GM23338 (cell line): ENCODE data around the gene RUNX1. TPM values are rescaled to one million over a fixed set of nuclear protein-coding genes. Genes with fewer than 3 reads are reported as not detected.

ENCODE experiments used
- ATAC-seq: fragments of 200-7000 bp; cut with Tn5 transposase; 3 replicates; pipeline ENCODE4 v1.9.1; 2020
- DNase-seq: peaks from one replicate; pipeline ENCODE4 v3.0.0-alpha.2; 2015; ENCODE audit warnings: low spot score
- H2AFZ ChIP-seq: fragments of 200-600 bp; sonication (generic); 2 replicates; pipeline ENCODE4 v1.8.0; 2016; ENCODE audit warnings: antibody characterized with exemption, mild to moderate bottlenecking, moderate library complexity
- H3F3A ChIP-seq: fragments of 200-600 bp; sonication (generic); replicated peaks from 2 replicates; pipeline ENCODE4 v1.8.0; 2017; ENCODE audit warnings: antibody characterized with exemption, mixed run types, low read depth
- H3K27ac ChIP-seq: fragments of 200-600 bp; sonication (generic); 2 replicates; pipeline ENCODE4 v1.6.1; 2016; ENCODE audit warnings: low read depth
- H3K27me3 ChIP-seq: fragments of 200-600 bp; sonication (generic); 2 replicates; pipeline ENCODE4 v1.8.0; 2016; ENCODE audit warnings: mild to moderate bottlenecking, mixed run types, moderate library complexity; ENCODE audit not compliant: insufficient read depth
- H3K36me3 ChIP-seq: fragments of 200-600 bp; sonication (generic); 2 replicates; pipeline ENCODE4 v1.8.0; 2016; ENCODE audit warnings: mild to moderate bottlenecking; ENCODE audit not compliant: insufficient read depth
- H3K4me1 ChIP-seq: fragments of 200-600 bp; sonication (generic); 2 replicates; pipeline ENCODE4 v1.8.0; 2016; ENCODE audit warnings: mild to moderate bottlenecking, moderate library complexity; ENCODE audit not compliant: insufficient read depth
- H3K4me2 ChIP-seq: fragments of 200-600 bp; sonication (generic); 2 replicates; pipeline ENCODE4 v1.7.1; 2017; ENCODE audit warnings: mixed run types
- H3K4me3 ChIP-seq: fragments of 200-600 bp; sonication (generic); 2 replicates; pipeline ENCODE4 v1.6.1; 2016; ENCODE audit warnings: mixed run types
- H3K79me2 ChIP-seq: fragments of 200-600 bp; sonication (generic); replicated peaks from 2 replicates; pipeline ENCODE4 v1.8.0; 2017; ENCODE audit warnings: mild to moderate bottlenecking; ENCODE audit not compliant: insufficient read depth
- H3K9me2 ChIP-seq: fragments of 200-600 bp; sonication (generic); 2 replicates; pipeline ENCODE4 v1.8.0; 2017; ENCODE audit not compliant: insufficient read depth
- H4K20me1 ChIP-seq: fragments of 200-600 bp; sonication (generic); replicated peaks from 2 replicates; pipeline ENCODE4 v1.8.0; 2017; ENCODE audit warnings: mild to moderate bottlenecking; ENCODE audit not compliant: insufficient read depth
- H3K27ac Mint-ChIP-seq: 2 replicates; pipeline ENCODE4 v1.8.0; 2020; ENCODE audit warnings: inconsistent platforms, mild to moderate bottlenecking, moderate library complexity, mixed read lengths
- H3K27me3 Mint-ChIP-seq: 3 replicates; pipeline ENCODE4 v1.8.0; 2022; ENCODE audit warnings: low read depth, mild to moderate bottlenecking, moderate library complexity, mixed read lengths, inconsistent platforms; ENCODE audit not compliant: insufficient read depth, poor library complexity
- H3K36me3 Mint-ChIP-seq: 3 replicates; pipeline ENCODE4 v1.8.0; 2021; ENCODE audit warnings: low read depth, mild to moderate bottlenecking, inconsistent platforms, moderate library complexity, mixed read lengths
- H3K4me1 Mint-ChIP-seq: 3 replicates; pipeline ENCODE4 v1.8.0; 2020; ENCODE audit warnings: mild to moderate bottlenecking, inconsistent platforms, mixed read lengths
- H3K4me3 Mint-ChIP-seq: 3 replicates; pipeline ENCODE4 v1.8.0; 2021; ENCODE audit warnings: moderate library complexity, mild to moderate bottlenecking, inconsistent platforms, mixed read lengths
- H3K9me3 Mint-ChIP-seq: 3 replicates; pipeline ENCODE4 v1.8.0; 2020; ENCODE audit warnings: moderate library complexity, mild to moderate bottlenecking, inconsistent platforms, mixed read lengths
- CREB1 ChIP-seq: fragments of 250-450 bp; sonication (Bioruptor Pico); IDR thresholded peaks from 2 replicates; pipeline ENCODE4 v1.5.0; 2020; ENCODE audit warnings: low read depth, mild to moderate bottlenecking, moderate library complexity
- EZH2 ChIP-seq: fragments of 200-600 bp; sonication (generic); IDR thresholded peaks from one replicate; pipeline ENCODE4 v1.8.0; 2017; ENCODE audit warnings: antibody characterized with exemption, mild to moderate bottlenecking, low read depth; ENCODE audit not compliant: unreplicated experiment
- EZH2phosphoT487 ChIP-seq: fragments of 200-600 bp; sonication (generic); IDR thresholded peaks from one replicate; pipeline ENCODE4 v1.8.1; 2018; ENCODE audit warnings: antibody characterized with exemption; ENCODE audit not compliant: unreplicated experiment
- JUNB ChIP-seq: IDR thresholded peaks from one replicate; pipeline ENCODE4 v1.6.1; 2016; ENCODE audit warnings: antibody characterized with exemption; ENCODE audit not compliant: unreplicated experiment
- NANOG ChIP-seq: IDR thresholded peaks from 2 replicates; pipeline ENCODE4 v1.6.1; 2016; ENCODE audit warnings: antibody characterized with exemption, borderline replicate concordance
- STAT1 ChIP-seq: IDR thresholded peaks from one replicate; pipeline ENCODE4 v1.6.1; 2016; ENCODE audit warnings: antibody characterized with exemption; ENCODE audit not compliant: unreplicated experiment
- ZNF114 ChIP-seq: fragments of 250-450 bp; sonication (Bioruptor Pico); IDR thresholded peaks from 2 replicates; pipeline ENCODE4 v1.5.0; 2020; ENCODE audit warnings: mild to moderate bottlenecking, moderate library complexity
- ZNF331 ChIP-seq: fragments of 250-450 bp; sonication (Bioruptor Pico); IDR thresholded peaks from 2 replicates; pipeline ENCODE4 v1.5.0; 2020; ENCODE audit warnings: low read depth, mild to moderate bottlenecking, moderate library complexity
- polyA plus RNA-seq: library from polyadenylated mRNA; unstranded; fragments of >200 nt; fragmentation: Nextera tagmentation; extraction: Ambion mirVana; gene quantifications from 2 replicates; pipeline ENCODE4 v1.2.1, GENCODE V29; 2016
- total RNA-seq: library from RNA; depleted of rRNA; stranded (reverse); fragments of >200 nt; shearing (Covaris generic); gene quantifications from 2 replicates; pipeline ENCODE4 v1.2.3, GENCODE V29; 2014
- TF ChIP-seq, protein P1 (sequence below): fragments of 250-450 bp; sonication (Bioruptor Pico); IDR thresholded peaks from 2 replicates; pipeline ENCODE4 v1.5.0; 2020; ENCODE audit warnings: mild to moderate bottlenecking, moderate library complexity
- TF ChIP-seq, protein P2 (sequence below): IDR thresholded peaks from one replicate; pipeline ENCODE4 v1.6.1; 2018; ENCODE audit warnings: antibody characterized with exemption; ENCODE audit not compliant: unreplicated experiment
- TF ChIP-seq, protein P3 (sequence below): IDR thresholded peaks from 2 replicates; pipeline ENCODE4 v1.6.1; 2016; ENCODE audit warnings: antibody characterized with exemption

Gene RUNX1
- total and polyA plus RNA-seq, 2 experiments from 2014 or later = 0.29 to 1.1 TPM

DNA sequence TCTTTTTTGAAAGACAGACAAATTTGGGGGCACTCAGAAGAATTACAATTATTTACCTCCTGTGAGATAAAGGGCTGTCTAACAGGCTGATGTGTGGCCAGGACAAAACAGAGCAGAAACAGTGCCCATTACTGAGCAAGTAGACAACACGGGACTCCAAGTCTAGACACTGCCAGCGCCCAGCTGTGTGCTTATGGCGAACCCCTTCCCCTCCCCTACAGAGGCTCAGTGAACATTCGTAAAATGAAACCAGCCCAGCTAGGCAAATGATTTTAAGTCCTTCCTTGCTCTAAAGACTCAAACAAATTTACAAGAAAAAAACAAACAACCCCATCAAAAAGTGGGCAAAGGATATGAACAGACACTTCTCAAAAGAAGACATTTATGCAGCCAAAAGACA lies 91.1 kb downstream of the RUNX1 start:
- H3K36me3 Mint-ChIP-seq = no peaks in the 10 kb centered on the region
- TF ChIP-seq CREB1 (CRISPR knock-in tag) (no peak), EZH2 (no peak), STAT1 (no peak), ZNF114 (no peak), JUNB (no peak), EZH2phosphoT487 (no peak), NANOG (no peak), ZNF331 (CRISPR knock-in tag) (no peak)
- TF ChIP-seq, protein P1, sequence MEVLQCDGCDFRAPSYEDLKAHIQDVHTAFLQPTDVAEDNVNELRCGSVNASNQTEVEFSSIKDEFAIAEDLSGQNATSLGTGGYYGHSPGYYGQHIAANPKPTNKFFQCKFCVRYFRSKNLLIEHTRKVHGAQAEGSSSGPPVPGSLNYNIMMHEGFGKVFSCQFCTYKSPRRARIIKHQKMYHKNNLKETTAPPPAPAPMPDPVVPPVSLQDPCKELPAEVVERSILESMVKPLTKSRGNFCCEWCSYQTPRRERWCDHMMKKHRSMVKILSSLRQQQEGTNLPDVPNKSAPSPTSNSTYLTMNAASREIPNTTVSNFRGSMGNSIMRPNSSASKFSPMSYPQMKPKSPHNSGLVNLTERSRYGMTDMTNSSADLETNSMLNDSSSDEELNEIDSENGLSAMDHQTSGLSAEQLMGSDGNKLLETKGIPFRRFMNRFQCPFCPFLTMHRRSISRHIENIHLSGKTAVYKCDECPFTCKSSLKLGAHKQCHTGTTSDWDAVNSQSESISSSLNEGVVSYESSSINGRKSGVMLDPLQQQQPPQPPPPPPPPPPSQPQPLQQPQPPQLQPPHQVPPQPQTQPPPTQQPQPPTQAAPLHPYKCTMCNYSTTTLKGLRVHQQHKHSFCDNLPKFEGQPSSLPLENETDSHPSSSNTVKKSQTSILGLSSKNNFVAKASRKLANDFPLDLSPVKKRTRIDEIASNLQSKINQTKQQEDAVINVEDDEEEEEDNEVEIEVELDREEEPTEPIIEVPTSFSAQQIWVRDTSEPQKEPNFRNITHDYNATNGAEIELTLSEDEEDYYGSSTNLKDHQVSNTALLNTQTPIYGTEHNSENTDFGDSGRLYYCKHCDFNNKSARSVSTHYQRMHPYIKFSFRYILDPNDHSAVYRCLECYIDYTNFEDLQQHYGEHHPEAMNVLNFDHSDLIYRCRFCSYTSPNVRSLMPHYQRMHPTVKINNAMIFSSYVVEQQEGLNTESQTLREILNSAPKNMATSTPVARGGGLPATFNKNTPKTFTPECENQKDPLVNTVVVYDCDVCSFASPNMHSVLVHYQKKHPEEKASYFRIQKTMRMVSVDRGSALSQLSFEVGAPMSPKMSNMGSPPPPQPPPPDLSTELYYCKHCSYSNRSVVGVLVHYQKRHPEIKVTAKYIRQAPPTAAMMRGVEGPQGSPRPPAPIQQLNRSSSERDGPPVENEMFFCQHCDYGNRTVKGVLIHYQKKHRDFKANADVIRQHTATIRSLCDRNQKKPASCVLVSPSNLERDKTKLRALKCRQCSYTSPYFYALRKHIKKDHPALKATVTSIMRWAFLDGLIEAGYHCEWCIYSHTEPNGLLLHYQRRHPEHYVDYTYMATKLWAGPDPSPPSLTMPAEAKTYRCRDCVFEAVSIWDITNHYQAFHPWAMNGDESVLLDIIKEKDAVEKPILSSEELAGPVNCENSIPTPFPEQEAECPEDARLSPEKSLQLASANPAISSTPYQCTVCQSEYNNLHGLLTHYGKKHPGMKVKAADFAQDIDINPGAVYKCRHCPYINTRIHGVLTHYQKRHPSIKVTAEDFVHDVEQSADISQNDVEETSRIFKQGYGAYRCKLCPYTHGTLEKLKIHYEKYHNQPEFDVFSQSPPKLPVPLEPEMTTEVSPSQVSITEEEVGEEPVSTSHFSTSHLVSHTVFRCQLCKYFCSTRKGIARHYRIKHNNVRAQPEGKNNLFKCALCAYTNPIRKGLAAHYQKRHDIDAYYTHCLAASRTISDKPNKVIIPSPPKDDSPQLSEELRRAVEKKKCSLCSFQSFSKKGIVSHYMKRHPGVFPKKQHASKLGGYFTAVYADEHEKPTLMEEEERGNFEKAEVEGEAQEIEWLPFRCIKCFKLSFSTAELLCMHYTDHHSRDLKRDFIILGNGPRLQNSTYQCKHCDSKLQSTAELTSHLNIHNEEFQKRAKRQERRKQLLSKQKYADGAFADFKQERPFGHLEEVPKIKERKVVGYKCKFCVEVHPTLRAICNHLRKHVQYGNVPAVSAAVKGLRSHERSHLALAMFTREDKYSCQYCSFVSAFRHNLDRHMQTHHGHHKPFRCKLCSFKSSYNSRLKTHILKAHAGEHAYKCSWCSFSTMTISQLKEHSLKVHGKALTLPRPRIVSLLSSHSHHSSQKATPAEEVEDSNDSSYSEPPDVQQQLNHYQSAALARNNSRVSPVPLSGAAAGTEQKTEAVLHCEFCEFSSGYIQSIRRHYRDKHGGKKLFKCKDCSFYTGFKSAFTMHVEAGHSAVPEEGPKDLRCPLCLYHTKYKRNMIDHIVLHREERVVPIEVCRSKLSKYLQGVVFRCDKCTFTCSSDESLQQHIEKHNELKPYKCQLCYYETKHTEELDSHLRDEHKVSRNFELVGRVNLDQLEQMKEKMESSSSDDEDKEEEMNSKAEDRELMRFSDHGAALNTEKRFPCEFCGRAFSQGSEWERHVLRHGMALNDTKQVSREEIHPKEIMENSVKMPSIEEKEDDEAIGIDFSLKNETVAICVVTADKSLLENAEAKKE (CRISPR knock-in tag) = no peak
- TF ChIP-seq, protein P2, sequence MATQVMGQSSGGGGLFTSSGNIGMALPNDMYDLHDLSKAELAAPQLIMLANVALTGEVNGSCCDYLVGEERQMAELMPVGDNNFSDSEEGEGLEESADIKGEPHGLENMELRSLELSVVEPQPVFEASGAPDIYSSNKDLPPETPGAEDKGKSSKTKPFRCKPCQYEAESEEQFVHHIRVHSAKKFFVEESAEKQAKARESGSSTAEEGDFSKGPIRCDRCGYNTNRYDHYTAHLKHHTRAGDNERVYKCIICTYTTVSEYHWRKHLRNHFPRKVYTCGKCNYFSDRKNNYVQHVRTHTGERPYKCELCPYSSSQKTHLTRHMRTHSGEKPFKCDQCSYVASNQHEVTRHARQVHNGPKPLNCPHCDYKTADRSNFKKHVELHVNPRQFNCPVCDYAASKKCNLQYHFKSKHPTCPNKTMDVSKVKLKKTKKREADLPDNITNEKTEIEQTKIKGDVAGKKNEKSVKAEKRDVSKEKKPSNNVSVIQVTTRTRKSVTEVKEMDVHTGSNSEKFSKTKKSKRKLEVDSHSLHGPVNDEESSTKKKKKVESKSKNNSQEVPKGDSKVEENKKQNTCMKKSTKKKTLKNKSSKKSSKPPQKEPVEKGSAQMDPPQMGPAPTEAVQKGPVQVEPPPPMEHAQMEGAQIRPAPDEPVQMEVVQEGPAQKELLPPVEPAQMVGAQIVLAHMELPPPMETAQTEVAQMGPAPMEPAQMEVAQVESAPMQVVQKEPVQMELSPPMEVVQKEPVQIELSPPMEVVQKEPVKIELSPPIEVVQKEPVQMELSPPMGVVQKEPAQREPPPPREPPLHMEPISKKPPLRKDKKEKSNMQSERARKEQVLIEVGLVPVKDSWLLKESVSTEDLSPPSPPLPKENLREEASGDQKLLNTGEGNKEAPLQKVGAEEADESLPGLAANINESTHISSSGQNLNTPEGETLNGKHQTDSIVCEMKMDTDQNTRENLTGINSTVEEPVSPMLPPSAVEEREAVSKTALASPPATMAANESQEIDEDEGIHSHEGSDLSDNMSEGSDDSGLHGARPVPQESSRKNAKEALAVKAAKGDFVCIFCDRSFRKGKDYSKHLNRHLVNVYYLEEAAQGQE = no peak
- TF ChIP-seq, protein P3, sequence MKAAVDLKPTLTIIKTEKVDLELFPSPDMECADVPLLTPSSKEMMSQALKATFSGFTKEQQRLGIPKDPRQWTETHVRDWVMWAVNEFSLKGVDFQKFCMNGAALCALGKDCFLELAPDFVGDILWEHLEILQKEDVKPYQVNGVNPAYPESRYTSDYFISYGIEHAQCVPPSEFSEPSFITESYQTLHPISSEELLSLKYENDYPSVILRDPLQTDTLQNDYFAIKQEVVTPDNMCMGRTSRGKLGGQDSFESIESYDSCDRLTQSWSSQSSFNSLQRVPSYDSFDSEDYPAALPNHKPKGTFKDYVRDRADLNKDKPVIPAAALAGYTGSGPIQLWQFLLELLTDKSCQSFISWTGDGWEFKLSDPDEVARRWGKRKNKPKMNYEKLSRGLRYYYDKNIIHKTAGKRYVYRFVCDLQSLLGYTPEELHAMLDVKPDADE = no peak
- no peaks in the 10 kb centered on the region for H3K79me2 ChIP-seq
- DNase-seq (no peak), ATAC-seq (no peak)
- H3K4me3 Mint-ChIP-seq = no peak overlapping the region
- no peak overlapping the region for H3K27ac ChIP-seq
- H3K9me3 Mint-ChIP-seq = no peaks in the 10 kb centered on the region
- H3K4me1 ChIP-seq = peaks cover 3% of the 10 kb centered on the region; the same call in 1 of the 2 replicates
- H3K4me2 ChIP-seq = no peak overlapping the region
- H4K20me1 ChIP-seq = no peaks in the 10 kb centered on the region
- H3K36me3 ChIP-seq = no peaks in the 10 kb centered on the region
- H3K27me3 Mint-ChIP-seq = peaks cover 2% of the 10 kb centered on the region
- no peaks in the 10 kb centered on the region for H3K27me3 ChIP-seq
- H3K4me3 ChIP-seq = no peak overlapping the region
- no peaks in the 10 kb centered on the region for H3F3A ChIP-seq
- H2AFZ ChIP-seq = no peak overlapping the region
- H3K9me2 ChIP-seq = no peaks in the 10 kb centered on the region
- peaks cover 17% of the 10 kb centered on the region for H3K4me1 Mint-ChIP-seq
- H3K27ac Mint-ChIP-seq = no peak overlapping the region
